Esophagus squamous epithelium (tissue), 4 donors: Measurements from ENCODE around the gene PRR5.

ENCODE experiments used
- CTCF ChIP-seq, 6 experiments: fragments of 450-650 bp in 4 of 6; fragments of 200-600 bp in 2 of 6; sonication (generic) in 2 of 6; IDR thresholded peaks; one replicate each; pipeline ENCODE4 v1.5.1; 2016 to 2019; ENCODE audit warnings: antibody characterized with exemption in 6 of 6, mild to moderate bottlenecking in 4 of 6, moderate library complexity in 4 of 6
- POLR2A ChIP-seq, 4 donors: fragments of 450-650 bp; IDR thresholded peaks; one replicate each; pipeline ENCODE4 v1.6.1; 2017; ENCODE audit warnings: antibody characterized with exemption in 4 of 4, mild to moderate bottlenecking in 4 of 4, moderate library complexity in 3 of 4

- TF ChIP-seq CTCF (IDR thresholded peaks at IDR 0.05) (no peak), POLR2A (IDR thresholded peaks at IDR 0.05) (no peak)
Observed at GRCh38 chr22:44760476-44760875, 58.5 kb downstream of the PRR5 start.
